Loucy (cell line): ENCODE data around the gene CHM.

Experiments
- CTCF ChIP-seq: fragments of 200-600 bp; sonication (generic); conservative IDR thresholded peaks from 2 replicates; pipeline ENCODE4 v1.5.1; 2014; ENCODE audit warnings: mild to moderate bottlenecking, antibody characterized with exemption, low read length
- EZH2phosphoT487 ChIP-seq: fragments of 200-600 bp; IDR thresholded peaks from 2 replicates; pipeline ENCODE4 v1.6.1; 2018; ENCODE audit warnings: antibody characterized with exemption, mild to moderate bottlenecking, moderate library complexity, borderline replicate concordance

GRCh38 chrX:85930099-85930498 lies 117.3 kb downstream of the CHM start:
- TF ChIP-seq CTCF (no peak), EZH2phosphoT487 (no peak)
